H1 (cell line): ENCODE results near the gene MFN1. TPM values are rescaled to one million over a fixed set of nuclear protein-coding genes. Genes with fewer than 3 reads are reported as not detected.

Source experiments
- CTCF ChIA-PET: fragments of 300-600 bp; sonication (Branson Sonifier 250); formaldehyde crosslinking; loops from one replicate; lab custom pipeline; 2021; ENCODE audit not compliant: partially characterized antibody; lab: Charles Lee
- POLR2A ChIA-PET: fragments of 300-600 bp; sonication (Branson Sonifier 250); formaldehyde crosslinking; loops from one replicate; lab custom pipeline; 2021; ENCODE audit warnings: inconsistent platforms; ENCODE audit not compliant: partially characterized antibody; lab: Charles Lee
- DNase-seq, 2 experiments: peaks; one replicate each; pipeline versions ENCODE4 v3.0.0 to v3.0.0-alpha.2; 2010 to 2022; ENCODE audit warnings: low spot score in 2 of 2, low read depth in 1 of 2, mixed read lengths in 1 of 2
- FAIRE-seq: peaks from 2 replicates; lab custom pipeline; 2011; peaks lifted over from hg19 to GRCh38; lab: Jason Lieb, UNC
- H2AFZ ChIP-seq: 2 replicates; pipeline ENCODE4 v1.8.1; 2012; ENCODE audit warnings: low read length, inconsistent platforms
- H2AK5ac ChIP-seq: 2 replicates; pipeline ENCODE4 v1.6.1; 2013; ENCODE audit warnings: low read depth, low read length
- H2BK120ac ChIP-seq: replicated peaks from 2 replicates; pipeline ENCODE3; 2013; ENCODE audit warnings: low read depth, low read length, inconsistent platforms
- H2BK12ac ChIP-seq: 2 replicates; pipeline ENCODE4 v1.6.1; 2013; ENCODE audit warnings: low read depth, low read length
- H2BK15ac ChIP-seq: 2 replicates; pipeline ENCODE4 v1.6.1; 2013; ENCODE audit warnings: low read length
- H2BK20ac ChIP-seq: 2 replicates; pipeline ENCODE4 v1.6.1; 2013; ENCODE audit warnings: low read length
- H2BK5ac ChIP-seq: 2 replicates; pipeline ENCODE4 v1.6.1; 2013; ENCODE audit warnings: low read depth, low read length
- H3K14ac ChIP-seq: 2 replicates; pipeline ENCODE4 v1.6.1; 2013; ENCODE audit warnings: inconsistent platforms; ENCODE audit not compliant: insufficient read length
- H3K18ac ChIP-seq: 2 replicates; pipeline ENCODE4 v1.6.1; 2013; ENCODE audit warnings: low read length; ENCODE audit errors: extremely low read depth
- H3K23ac ChIP-seq: 2 replicates; pipeline ENCODE4 v1.6.1; 2013; ENCODE audit warnings: inconsistent platforms; ENCODE audit not compliant: insufficient read length
- H3K23me2 ChIP-seq: 2 replicates; pipeline ENCODE4 v1.6.1; 2013; ENCODE audit warnings: low read depth, low read length
- H3K27ac ChIP-seq: 2 replicates; pipeline ENCODE4 v1.6.1; 2011; ENCODE audit warnings: low read depth, low read length, inconsistent platforms
- H3K27me3 ChIP-seq, 4 experiments: replicated peaks in 1 of 4; 1 replicate in 1 of 4; 2 replicates in 3 of 4; pipeline versions ENCODE4 v1.6.1 to v1.8.1; 2011 to 2013; ENCODE audit warnings: low read length in 3 of 4, mild to moderate bottlenecking in 3 of 4, inconsistent platforms in 2 of 4, mixed read lengths in 2 of 4, moderate library complexity in 1 of 4; ENCODE audit not compliant: control insufficient read depth in 3 of 4, insufficient read depth in 3 of 4; ENCODE audit errors: extremely low read depth in 1 of 4
- H3K36me3 ChIP-seq, 4 experiments: 2 replicates each; pipeline versions ENCODE4 v1.6.1 to v1.8.1; 2011 to 2013; ENCODE audit warnings: mild to moderate bottlenecking in 4 of 4, low read length in 3 of 4, moderate library complexity in 2 of 4, control low read depth in 1 of 4, inconsistent platforms in 1 of 4; ENCODE audit not compliant: insufficient read depth in 4 of 4, control insufficient read depth in 2 of 4
- H3K4ac ChIP-seq: replicated peaks from 2 replicates; pipeline ENCODE3; 2013; ENCODE audit warnings: low read length, low read depth, mixed read lengths, inconsistent platforms; ENCODE audit not compliant: insufficient read length
- H3K4me1 ChIP-seq, 4 experiments: replicated peaks in 1 of 4; 1 replicate in 1 of 4; 2 replicates in 3 of 4; pipeline versions ENCODE4 v1.6.1 to v1.8.1; 2011 to 2013; ENCODE audit warnings: low read length in 3 of 4, inconsistent platforms in 2 of 4, mixed read lengths in 1 of 4; ENCODE audit not compliant: insufficient read depth in 4 of 4, control insufficient read depth in 3 of 4
- H3K4me2 ChIP-seq, 2 experiments: 2 replicates each; pipeline versions ENCODE4 v1.6.1 to v1.8.1; 2011 to 2013; ENCODE audit warnings: low read depth in 2 of 2, low read length in 2 of 2, control low read depth in 1 of 2, inconsistent platforms in 1 of 2, mild to moderate bottlenecking in 1 of 2; ENCODE audit not compliant: insufficient read depth in 1 of 2
- H3K4me3 ChIP-seq, 4 experiments: fragments of 200-600, 300-600 bp in 1 of 4; sonication (generic), shearing (Covaris generic), sonication (Bioruptor Twin) in 1 of 4; 2 replicates each; pipeline versions ENCODE4 v1.5.1 to v1.8.1; 2011 to 2016; ENCODE audit warnings: low read length in 4 of 4, low read depth in 3 of 4, control low read depth in 2 of 4, inconsistent platforms in 2 of 4, mild to moderate bottlenecking in 2 of 4, mixed read lengths in 1 of 4, moderate library complexity in 1 of 4; ENCODE audit not compliant: insufficient read depth in 2 of 4; ENCODE audit errors: extremely low read depth in 1 of 4
- H3K56ac ChIP-seq: replicated peaks from 2 replicates; pipeline ENCODE3; 2013; ENCODE audit warnings: low read depth, mild to moderate bottlenecking, mixed read lengths, low read length, inconsistent platforms; ENCODE audit not compliant: insufficient read length
- H3K79me1 ChIP-seq: 2 replicates; pipeline ENCODE4 v1.6.1; 2013; ENCODE audit warnings: low read depth, low read length, control low read depth
- H3K79me2 ChIP-seq, 2 experiments: 2 replicates each; pipeline versions ENCODE4 v1.6.1 to v1.8.1; 2012 to 2013; ENCODE audit warnings: low read length in 2 of 2, mild to moderate bottlenecking in 2 of 2, inconsistent platforms in 1 of 2; ENCODE audit not compliant: insufficient read depth in 2 of 2, control insufficient read depth in 1 of 2
- H3K9ac ChIP-seq, 4 experiments: replicated peaks in 1 of 4; 1 replicate in 1 of 4; 2 replicates in 3 of 4; pipeline versions ENCODE4 v1.6.1 to v1.8.1; 2011 to 2013; ENCODE audit warnings: low read depth in 3 of 4, low read length in 3 of 4, control low read depth in 2 of 4, mild to moderate bottlenecking in 2 of 4, moderate library complexity in 2 of 4, inconsistent platforms in 1 of 4; ENCODE audit errors: extremely low read depth in 1 of 4
- H3K9me3 ChIP-seq, 2 experiments: 2 replicates each; pipeline versions ENCODE4 v1.6.1 to v1.8.1; 2012 to 2013; ENCODE audit warnings: mild to moderate bottlenecking in 2 of 2, moderate library complexity in 2 of 2, control low read depth in 1 of 2, inconsistent platforms in 1 of 2, low read depth in 1 of 2, low read length in 1 of 2, mixed read lengths in 1 of 2; ENCODE audit not compliant: insufficient read depth in 2 of 2
- H4K20me1 ChIP-seq, 2 experiments: replicated peaks in 1 of 2; 2 replicates each; pipeline versions ENCODE3 to v1.8.1; 2011 to 2013; ENCODE audit warnings: inconsistent platforms in 2 of 2, low read length in 2 of 2, mild to moderate bottlenecking in 1 of 2; ENCODE audit not compliant: insufficient read depth in 2 of 2, control insufficient read depth in 1 of 2
- H4K5ac ChIP-seq: 2 replicates; pipeline ENCODE4 v1.6.1; 2013; ENCODE audit warnings: low read length, low read depth, mixed read lengths, inconsistent platforms; ENCODE audit not compliant: insufficient read length
- H4K8ac ChIP-seq: 2 replicates; pipeline ENCODE4 v1.8.0; 2013; ENCODE audit warnings: mild to moderate bottlenecking, moderate library complexity, low read length, inconsistent platforms; ENCODE audit not compliant: insufficient read depth; ENCODE audit errors: extremely low read depth
- H4K91ac ChIP-seq: replicated peaks from 2 replicates; pipeline ENCODE3; 2013; ENCODE audit warnings: low read length, mixed read lengths, inconsistent platforms; ENCODE audit not compliant: insufficient read length
- ATF2 ChIP-seq: IDR thresholded peaks from 2 replicates; pipeline ENCODE4 v1.6.1; 2012; ENCODE audit warnings: low read length, inconsistent platforms
- CTBP2 ChIP-seq: IDR thresholded peaks from 2 replicates; pipeline ENCODE4 v1.7.0; 2011; ENCODE audit warnings: borderline replicate concordance, mild to moderate bottlenecking, moderate library complexity, mixed read lengths, low read length; ENCODE audit not compliant: insufficient read depth, insufficient read length
- FOSL1 ChIP-seq: IDR thresholded peaks from 2 replicates; pipeline ENCODE4 v1.6.1; 2011; ENCODE audit warnings: mild to moderate bottlenecking, low read depth, low read length, moderate library complexity; ENCODE audit not compliant: insufficient read depth
- JUND ChIP-seq: IDR thresholded peaks from 2 replicates; pipeline ENCODE4 v1.6.1; 2011; ENCODE audit warnings: mild to moderate bottlenecking, improper control_type of control experiment, low read length
- KDM1A ChIP-seq: fragments of 200-600, 300-600 bp; sonication (generic); IDR thresholded peaks from 2 replicates; pipeline ENCODE4 v1.7.1; 2016; ENCODE audit warnings: mild to moderate bottlenecking, low read length, borderline replicate concordance
- KDM4A ChIP-seq: IDR thresholded peaks from one replicate; pipeline ENCODE4 v1.7.1; 2012; ENCODE audit warnings: low read depth, mild to moderate bottlenecking, moderate library complexity, low read length, inconsistent platforms; ENCODE audit not compliant: severe bottlenecking
- NRF1 ChIP-seq: IDR thresholded peaks from 2 replicates; pipeline ENCODE4 v1.6.1; 2011; ENCODE audit warnings: mild to moderate bottlenecking, low read depth, low read length, improper control_type of control experiment
- POLR2AphosphoS5 ChIP-seq: IDR thresholded peaks from 2 replicates; pipeline ENCODE4 v1.6.1; 2011; ENCODE audit warnings: low read depth, low read length
- TBP ChIP-seq: IDR thresholded peaks from 2 replicates; pipeline ENCODE4 v1.6.1; 2011; ENCODE audit warnings: low read depth, low read length, improper control_type of control experiment
- TCF12 ChIP-seq: IDR thresholded peaks from 2 replicates; pipeline ENCODE4 v1.6.1; 2011; ENCODE audit warnings: low read depth, mild to moderate bottlenecking, low read length
- WGBS, 2 experiments: shearing (Covaris generic) in 1 of 2; methylation state at CpG; one replicate each; pipeline versions ENCODE4 v1.1.6 to v1.1.7; 2013 to 2015; ENCODE audit warnings: low lambda C conversion rate in 2 of 2, mixed read lengths in 2 of 2, inconsistent platforms in 1 of 2, low coverage in 1 of 2, missing lambda C conversion rate in 1 of 2; ENCODE audit not compliant: insufficient replicate concordance in 2 of 2, insufficient coverage in 1 of 2, insufficient read length in 1 of 2; ENCODE audit errors: extremely low coverage in 1 of 2, missing lambda C conversion rate in 1 of 2; 5-methylcytosine and 5-hydroxymethylcytosine counted together
- polyA plus RNA-seq, 7 experiments: library from polyadenylated mRNA; depleted of rRNA in 3 of 7; stranded (reverse) in 5 of 7; unstranded in 2 of 7; fragments of >200 nt in 5 of 7; fragments of 200-250 nt in 2 of 7; gene quantifications; 1 replicate in 5 of 7; 2 replicates in 1 of 7; 4 replicates in 1 of 7; pipeline versions ENCODE4 v1.2.1 to v1.2.3, GENCODE V29; 2011 to 2013; ENCODE audit warnings: missing spikeins in 2 of 7, mixed read lengths in 2 of 7
- total RNA-seq: library from RNA; stranded (reverse); fragmentation: NEBNext Ultra II Directional; extraction: Animal tissue kit (Norgen Biotek cat#: 25700); gene quantifications from 2 replicates; pipeline ENCODE4 v1.2.1, GENCODE V29; 2021

MFN1 gene
- total and polyA plus RNA-seq, 2 of the 8 experiments (the other 6 are each of a cell fraction or from before 2014, with no cell fraction given): 9.1 to 35.6 TPM

GRCh38 chr3:179428876-179429548, 81.5 kb downstream of the MFN1 start:
- DNase-seq: no peak
- ChIA-PET CTCF (interaction anchor here (0.8 to 1.1 kb wide), 2 partner anchors 116 to 129 kb away, joined by 3 to 7 read pairs; no protein-coding TSS in a partner anchor), POLR2A (interaction anchor here (1.0 to 1.5 kb wide), 2 partner anchors 10 to 16 kb away, joined by 3 to 5 read pairs; no protein-coding TSS in a partner anchor)
- 0 out of 4 replicates have a peak, but pooled peaks cover 0 to 2% of the 10 kb centered on the region in 2 experiments for H3K79me2 ChIP-seq
- H3K27ac ChIP-seq: no peak overlapping the region
- no peaks in the 10 kb centered on the region for H4K20me1 ChIP-seq
- no peak overlapping the region for H4K5ac ChIP-seq
- H3K23ac ChIP-seq: no peak overlapping the region
- H4K8ac ChIP-seq: no peak overlapping the region; the same call in 1 of the 2 replicates
- no peak overlapping the region for H2BK12ac ChIP-seq
- no peak overlapping the region for H3K56ac ChIP-seq
- no peaks in the 10 kb centered on the region; the same call in 1 of the 2 replicates for H3K79me1 ChIP-seq
- H2AK5ac ChIP-seq: no peak overlapping the region
- H3K9ac ChIP-seq: no peak overlapping the region
- no peak overlapping the region for H3K14ac ChIP-seq
- H2BK5ac ChIP-seq: no peak overlapping the region; the same call in 1 of the 2 replicates
- no peak overlapping the region for H4K91ac ChIP-seq
- no peaks in the 10 kb centered on the region; a peak in 1 of 8 replicates for H3K36me3 ChIP-seq
- H3K4me1 ChIP-seq: no peaks in the 10 kb centered on the region
- H3K4me3 ChIP-seq: no peak overlapping the region
- no peak overlapping the region for H3K18ac ChIP-seq
- no peaks in the 10 kb centered on the region for H3K9me3 ChIP-seq
- H2AFZ ChIP-seq: no peak overlapping the region
- H2BK20ac ChIP-seq: 0 out of 2 replicates have a peak overlapping the region, but pooled peaks have one; percentile 18
- no peak overlapping the region for H3K4ac ChIP-seq
- FAIRE-seq: no peak
- no peak overlapping the region for H2BK120ac ChIP-seq
- WGBS, 2 experiments: 91% methylated on average over 8 of the region's 8 CpGs; no CpG with 5 or more reads in 1 of the 2 experiments
- H2BK15ac ChIP-seq: no peak overlapping the region
- H3K4me2 ChIP-seq: no peak overlapping the region
- no peaks in the 10 kb centered on the region for H3K27me3 ChIP-seq
- no peaks in the 10 kb centered on the region for H3K23me2 ChIP-seq
- no peak for TF ChIP-seq POLR2AphosphoS5
- no peak for TF ChIP-seq JUND
- no peak for TF ChIP-seq FOSL1
- no peak for TF ChIP-seq CTBP2
- TF ChIP-seq TBP: no peak
- no peak for TF ChIP-seq KDM4A
- no peak for TF ChIP-seq KDM1A
- TF ChIP-seq NRF1: no peak
- TF ChIP-seq TCF12: no peak
- TF ChIP-seq ATF2: no peak
